GM18507 (cell line): ENCODE measurements around the gene MYO1A.
A peak's percentile ranks its signal among the peaks of the same experiment; 100 is the strongest.
"Not testable (repeated sequence)": the region's sequence is repeated elsewhere in the genome, so short reads cannot be mapped to it uniquely, and the experiment has no call there.

Experiments used
- DNase-seq: peaks from one replicate; pipeline ENCODE4 v3.0.0; 2011; ENCODE audit warnings: low read depth; ENCODE audit not compliant: insufficient read length; ENCODE audit errors: extremely low spot score
- FAIRE-seq: peaks from 2 replicates; lab custom pipeline; 2011; peaks lifted over from hg19 to GRCh38; lab: Jason Lieb, UNC

MYO1A gene

DNA sequence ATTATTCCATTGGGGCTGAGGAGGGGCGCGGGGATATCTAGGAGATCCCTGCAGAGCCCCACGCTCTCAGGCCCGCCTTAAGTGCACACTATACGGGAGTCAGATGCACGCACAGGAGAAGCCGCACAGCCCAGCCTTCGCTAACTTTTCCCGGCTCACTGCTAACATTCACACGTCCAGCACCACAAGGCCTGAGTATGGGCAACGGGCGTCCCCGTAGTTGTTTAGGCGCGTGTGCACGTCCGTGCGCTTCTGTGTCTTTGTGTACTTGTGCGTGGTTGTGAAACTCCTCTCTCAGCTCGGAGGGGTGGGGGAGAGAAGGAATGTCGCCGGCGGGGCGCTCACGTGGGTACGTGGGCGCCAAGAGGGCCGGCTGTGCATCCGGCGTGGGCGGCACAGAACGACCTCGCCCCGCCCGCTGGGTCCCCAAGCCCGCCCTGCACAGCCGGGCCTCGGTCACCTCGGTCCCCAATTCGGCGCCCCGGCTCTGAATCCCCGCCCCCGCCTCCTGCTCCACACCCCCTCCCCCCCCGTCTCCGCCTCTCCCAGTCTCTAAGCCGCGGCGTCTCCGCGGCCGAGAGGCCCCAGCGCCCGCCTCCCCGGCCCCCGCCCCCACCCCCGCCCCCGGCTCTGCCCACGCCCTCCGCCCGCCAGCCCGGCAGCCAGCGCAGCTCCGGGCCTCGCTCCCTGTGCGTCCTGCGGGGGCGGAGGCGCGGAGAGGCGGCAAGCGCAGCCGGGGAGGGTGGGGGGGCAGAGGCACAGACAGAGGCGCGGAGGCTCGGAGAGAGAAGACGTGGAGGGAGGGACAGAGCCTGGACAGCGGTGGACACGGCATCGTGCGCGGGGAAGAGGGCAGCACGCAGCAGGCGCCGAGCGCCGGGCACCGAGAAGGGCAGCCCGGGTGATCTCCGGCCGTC, 38.7 kb upstream of the MYO1A start, which contains the start of gene NAB2:
NAB2 (plus strand) TSS at position 761 of the 917 bp plus-strand sequence. CDS start 158 bp downstream, outside the sequence.
- peak; percentile 78 for FAIRE-seq
- peak; percentile 81 for DNase-seq

- FAIRE-seq, result peak; percentile 78
- no peak for DNase-seq
These were observed 37.9 kb upstream of the MYO1A start for GRCh38 chr12:57087691-57088353.

DNA sequence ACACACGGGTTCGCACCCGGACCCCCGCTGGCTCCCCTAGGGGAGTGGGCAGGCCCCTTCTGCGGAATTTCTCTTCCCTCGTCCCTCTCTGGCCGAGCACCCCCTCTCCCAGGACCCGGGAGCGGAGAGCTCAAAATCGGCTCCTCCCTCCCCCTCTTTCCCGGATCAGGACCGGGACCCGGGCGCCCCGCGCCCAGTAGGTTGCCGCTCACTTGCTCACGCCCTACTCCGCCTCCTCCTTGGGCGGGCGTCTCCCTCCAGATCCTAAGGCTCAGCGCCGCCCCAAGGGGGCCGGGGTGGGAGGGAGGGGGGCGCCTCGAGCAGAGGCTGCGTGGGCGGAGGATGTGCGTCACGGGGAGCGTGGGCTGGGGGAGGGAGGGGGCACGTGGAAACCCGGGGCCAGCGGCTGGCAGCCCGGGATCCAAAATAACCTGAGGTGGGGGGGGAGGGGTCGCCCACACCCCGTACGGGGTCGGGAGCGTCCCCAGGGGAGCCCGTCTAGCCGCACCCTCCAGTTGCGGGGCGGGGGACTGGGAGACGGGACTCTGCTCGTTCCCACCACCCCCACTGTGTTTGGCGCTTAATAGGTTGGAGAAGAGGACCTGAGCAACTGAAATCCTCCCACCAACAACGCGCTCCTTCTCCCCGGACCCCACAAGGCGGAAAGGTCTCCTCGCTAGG, 37.2 kb upstream of the MYO1A start:
- DNase-seq, result peak; percentile 76
- FAIRE-seq, result no peak

- DNase-seq (no peak), FAIRE-seq (peak; percentile 59)
These were observed 36.6 kb upstream of the MYO1A start for GRCh38 chr12:57086493-57087009.

DNA sequence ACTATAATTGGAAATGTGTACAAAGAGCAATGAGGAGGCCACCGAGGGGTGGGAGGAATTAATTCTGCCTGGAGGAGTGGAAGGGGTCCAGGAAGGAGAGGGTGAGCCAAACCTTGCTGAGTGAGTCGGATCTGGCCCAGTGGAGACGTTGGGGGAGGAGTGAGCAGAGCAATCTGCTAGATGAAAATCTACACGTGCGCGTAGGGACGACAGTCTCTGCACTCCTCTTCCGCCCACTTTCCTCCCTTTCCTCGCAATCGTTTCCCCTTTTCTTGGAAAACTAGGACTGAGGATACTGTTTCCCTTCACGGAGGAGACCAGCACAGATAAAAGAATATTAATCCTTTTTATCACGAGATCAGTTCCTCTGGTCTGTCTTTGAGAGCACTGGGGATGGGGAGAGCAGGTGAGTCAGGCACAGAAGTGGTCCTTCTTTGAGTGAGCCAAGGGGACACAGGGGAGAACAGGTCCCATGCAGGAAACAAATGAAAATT, 36.1 kb upstream of the MYO1A start:
- FAIRE-seq (no peak), DNase-seq (no peak)

- FAIRE-seq (no peak), DNase-seq (no peak)
These were observed 30.9 kb upstream of the MYO1A start for GRCh38 chr12:57080855-57081254.

DNA sequence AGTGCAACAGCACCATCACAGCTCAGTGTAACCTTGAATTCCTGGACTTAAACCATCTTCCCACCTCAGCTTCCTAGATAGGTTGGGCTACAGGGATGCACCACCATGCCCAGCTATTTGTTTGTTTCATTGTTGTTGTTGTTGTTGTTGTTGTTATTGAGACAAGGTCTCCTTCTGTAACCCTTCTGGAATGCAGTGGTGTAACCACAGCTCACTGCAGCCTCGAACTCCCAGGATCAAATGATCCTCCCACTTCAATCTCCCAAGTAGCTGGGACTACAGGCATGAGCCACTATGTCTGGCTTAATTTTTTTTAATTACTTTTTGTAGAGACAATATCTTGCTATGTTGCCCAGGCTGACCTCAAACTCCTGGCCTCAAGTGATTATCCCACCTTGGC, 29.9 kb upstream of the MYO1A start:
- FAIRE-seq (no peak), DNase-seq (no peak)

- peak; percentile 99 for FAIRE-seq
- DNase-seq, result peak; percentile 85
These were observed 28.8 kb upstream of the MYO1A start, which contains the start of gene NEMP1 for GRCh38 chr12:57078519-57079404. Gene NEMP1 (minus strand): TSS chr12:57078791. CDS start chr12:57078745, 46 bp downstream.

DNA sequence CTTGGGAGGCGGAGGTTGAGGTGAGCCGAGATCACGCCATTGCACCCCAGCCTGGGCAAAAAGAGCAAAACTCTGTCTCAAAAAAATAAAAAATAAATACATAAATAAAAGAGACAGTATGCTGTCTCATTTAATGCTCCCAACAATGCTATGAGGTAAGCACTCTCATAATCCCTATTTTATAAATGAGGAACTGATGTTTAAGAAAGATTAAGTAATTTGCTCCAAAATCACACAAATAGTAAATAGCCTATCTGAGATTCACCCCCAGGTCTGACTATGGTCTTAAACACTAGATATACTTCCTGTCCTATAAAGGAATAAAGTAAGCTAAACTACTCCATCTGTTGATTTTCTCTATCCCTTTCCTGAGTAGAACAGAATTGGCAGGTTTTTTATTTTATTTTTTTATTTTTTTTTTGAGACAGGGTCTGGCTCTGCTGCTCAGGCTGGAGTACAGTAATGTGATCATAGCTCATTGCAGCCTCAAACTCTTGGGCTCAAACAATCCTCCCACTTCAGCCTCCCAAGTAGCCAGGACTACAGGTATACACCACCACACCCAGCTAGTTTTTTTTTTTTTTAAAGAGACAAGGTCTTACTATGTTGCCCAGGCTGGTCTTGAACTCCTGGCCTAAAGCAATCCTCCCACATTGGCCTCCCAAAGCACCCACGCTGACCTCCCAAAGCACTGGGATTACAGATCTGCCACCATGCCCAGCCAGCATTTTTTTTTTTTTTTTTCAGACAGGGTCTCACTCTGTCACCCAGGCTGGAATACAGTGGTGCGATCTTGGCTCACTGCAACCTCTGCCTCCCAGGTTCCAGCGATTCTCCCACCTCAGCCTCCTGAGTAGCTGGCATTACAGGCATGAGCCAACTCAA, 23.9 kb upstream of the MYO1A start:
- not testable (repeated sequence) for DNase-seq, FAIRE-seq

GRCh38 chr12:57072661-57073060, 22.7 kb upstream of the MYO1A start:
- DNase-seq, result no peak
- peak; percentile 5 for FAIRE-seq

- peak; percentile 92 for FAIRE-seq
- no peak for DNase-seq
These were observed 19.6 kb upstream of the MYO1A start for GRCh38 chr12:57069523-57069922.

GRCh38 chr12:57066245-57066644, 16.3 kb upstream of the MYO1A start:
- no peak for DNase-seq
- FAIRE-seq, result no peak

GRCh38 chr12:57063991-57064685, 14.2 kb upstream of the MYO1A start:
- FAIRE-seq (peak; percentile 94), DNase-seq (no peak)

GRCh38 chr12:57058454-57058853, 8.5 kb upstream of the MYO1A start:
- peak; percentile 82 for FAIRE-seq
- DNase-seq, result no peak

GRCh38 chr12:57057067-57057751, 7.3 kb upstream of the MYO1A start:
- DNase-seq, result no peak
- no peak for FAIRE-seq

- FAIRE-seq, result no peak
- no peak for DNase-seq
These were observed 5.9 kb upstream of the MYO1A start for GRCh38 chr12:57055824-57056223.

- not testable (repeated sequence) for FAIRE-seq, DNase-seq
These were observed 4.0 kb upstream of the MYO1A start for GRCh38 chr12:57053901-57054300.
